Measurements from ENCODE around the gene KRTAP4-7.

GRCh38 chr17:41042953-41043352 lies 41.0 kb upstream of the KRTAP4-7 start:
- TF ChIP-seq POLR2AphosphoS5 (IDR thresholded peaks at IDR 0.05), result no peak
- TF ChIP-seq, protein P1, sequence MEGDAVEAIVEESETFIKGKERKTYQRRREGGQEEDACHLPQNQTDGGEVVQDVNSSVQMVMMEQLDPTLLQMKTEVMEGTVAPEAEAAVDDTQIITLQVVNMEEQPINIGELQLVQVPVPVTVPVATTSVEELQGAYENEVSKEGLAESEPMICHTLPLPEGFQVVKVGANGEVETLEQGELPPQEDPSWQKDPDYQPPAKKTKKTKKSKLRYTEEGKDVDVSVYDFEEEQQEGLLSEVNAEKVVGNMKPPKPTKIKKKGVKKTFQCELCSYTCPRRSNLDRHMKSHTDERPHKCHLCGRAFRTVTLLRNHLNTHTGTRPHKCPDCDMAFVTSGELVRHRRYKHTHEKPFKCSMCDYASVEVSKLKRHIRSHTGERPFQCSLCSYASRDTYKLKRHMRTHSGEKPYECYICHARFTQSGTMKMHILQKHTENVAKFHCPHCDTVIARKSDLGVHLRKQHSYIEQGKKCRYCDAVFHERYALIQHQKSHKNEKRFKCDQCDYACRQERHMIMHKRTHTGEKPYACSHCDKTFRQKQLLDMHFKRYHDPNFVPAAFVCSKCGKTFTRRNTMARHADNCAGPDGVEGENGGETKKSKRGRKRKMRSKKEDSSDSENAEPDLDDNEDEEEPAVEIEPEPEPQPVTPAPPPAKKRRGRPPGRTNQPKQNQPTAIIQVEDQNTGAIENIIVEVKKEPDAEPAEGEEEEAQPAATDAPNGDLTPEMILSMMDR (IDR thresholded peaks at IDR 0.05), result no peak
- no peak for TF ChIP-seq POLR2A (IDR thresholded peaks at IDR 0.05)

Measured in stomach (tissue), 4 donors.